SU-DHL-6 (cell line): ENCODE data around the gene DACH1.

Source experiments
- H2AFZ ChIP-seq: fragments of 200-600 bp; sonication (generic); 2 replicates; pipeline ENCODE4 v1.6.1; 2014; ENCODE audit warnings: low read depth, mild to moderate bottlenecking, moderate library complexity, mixed read lengths, antibody characterized with exemption, low read length; ENCODE audit not compliant: severe bottlenecking
- H3F3A ChIP-seq: fragments of 200-600 bp; shearing (Covaris generic); 2 replicates; pipeline ENCODE4 v1.6.0; 2016; ENCODE audit warnings: antibody characterized with exemption, mild to moderate bottlenecking; ENCODE audit not compliant: insufficient read depth
- H3K27ac ChIP-seq: fragments of 200-600 bp; sonication (generic); 2 replicates; pipeline ENCODE4 v1.5.1; 2016; ENCODE audit warnings: low read depth, mild to moderate bottlenecking, low read length, moderate library complexity, mixed read lengths
- H3K27me3 ChIP-seq: fragments of 200-600 bp; sonication (generic), shearing (Covaris generic); 2 replicates; pipeline ENCODE4 v1.6.0; 2014; ENCODE audit warnings: mild to moderate bottlenecking, low read length
- H3K36me3 ChIP-seq: fragments of 200-600 bp; sonication (generic); 2 replicates; pipeline ENCODE4 v1.6.1; 2014; ENCODE audit warnings: mild to moderate bottlenecking, low read length, mixed read lengths
- H3K4me2 ChIP-seq: fragments of 300-600, 200-600 bp; shearing (Covaris generic), sonication (generic); 2 replicates; pipeline ENCODE4 v1.6.0; 2014; ENCODE audit warnings: low read length, low read depth, mild to moderate bottlenecking; ENCODE audit not compliant: poor library complexity, severe bottlenecking
- H3K4me3 ChIP-seq: fragments of 200-600 bp; sonication (generic); 2 replicates; pipeline ENCODE4 v1.5.1; 2014; ENCODE audit warnings: antibody characterized with exemption, low read length, mild to moderate bottlenecking, mixed read lengths; ENCODE audit not compliant: insufficient read depth, poor library complexity, severe bottlenecking
- H3K79me2 ChIP-seq: fragments of 200-600 bp; sonication (generic); 2 replicates; pipeline ENCODE4 v1.6.1; 2014; ENCODE audit warnings: mild to moderate bottlenecking, low read length, moderate library complexity; ENCODE audit not compliant: insufficient read depth
- H3K9ac ChIP-seq: fragments of 200-600 bp; sonication (generic); 2 replicates; pipeline ENCODE4 v1.7.0; 2014; ENCODE audit warnings: mild to moderate bottlenecking, low read length
- H3K9me2 ChIP-seq: fragments of 200-600 bp; sonication (generic); replicated peaks from 2 replicates; pipeline ENCODE4 v1.6.1; 2014; ENCODE audit warnings: low read length; ENCODE audit not compliant: insufficient read depth
- H3K9me3 ChIP-seq: fragments of 200-600 bp; sonication (generic); 2 replicates; pipeline ENCODE4 v1.6.1; 2014; ENCODE audit warnings: low read length, mixed read lengths; ENCODE audit not compliant: insufficient read depth
- H4K20me1 ChIP-seq: fragments of 200-600 bp; sonication (generic); 2 replicates; pipeline ENCODE4 v1.6.1; 2014; ENCODE audit warnings: low read depth, mild to moderate bottlenecking, antibody characterized with exemption, low read length, moderate library complexity, mixed read lengths
- EZH2phosphoT487 ChIP-seq: fragments of 200-600 bp; sonication (generic), shearing (Covaris generic); conservative IDR thresholded peaks from 2 replicates; pipeline ENCODE4 v1.6.1; 2018; ENCODE audit warnings: mild to moderate bottlenecking, antibody characterized with exemption, low read length, moderate library complexity, mixed read lengths
- TF ChIP-seq, protein P1 (sequence below): fragments of 200-600 bp; sonication (generic); IDR thresholded peaks from one replicate; pipeline ENCODE4 v1.5.1; 2017; ENCODE audit warnings: antibody characterized with exemption, mild to moderate bottlenecking, low read length, moderate library complexity; ENCODE audit not compliant: insufficient read depth, poor library complexity, severe bottlenecking

Gene DACH1

DNA sequence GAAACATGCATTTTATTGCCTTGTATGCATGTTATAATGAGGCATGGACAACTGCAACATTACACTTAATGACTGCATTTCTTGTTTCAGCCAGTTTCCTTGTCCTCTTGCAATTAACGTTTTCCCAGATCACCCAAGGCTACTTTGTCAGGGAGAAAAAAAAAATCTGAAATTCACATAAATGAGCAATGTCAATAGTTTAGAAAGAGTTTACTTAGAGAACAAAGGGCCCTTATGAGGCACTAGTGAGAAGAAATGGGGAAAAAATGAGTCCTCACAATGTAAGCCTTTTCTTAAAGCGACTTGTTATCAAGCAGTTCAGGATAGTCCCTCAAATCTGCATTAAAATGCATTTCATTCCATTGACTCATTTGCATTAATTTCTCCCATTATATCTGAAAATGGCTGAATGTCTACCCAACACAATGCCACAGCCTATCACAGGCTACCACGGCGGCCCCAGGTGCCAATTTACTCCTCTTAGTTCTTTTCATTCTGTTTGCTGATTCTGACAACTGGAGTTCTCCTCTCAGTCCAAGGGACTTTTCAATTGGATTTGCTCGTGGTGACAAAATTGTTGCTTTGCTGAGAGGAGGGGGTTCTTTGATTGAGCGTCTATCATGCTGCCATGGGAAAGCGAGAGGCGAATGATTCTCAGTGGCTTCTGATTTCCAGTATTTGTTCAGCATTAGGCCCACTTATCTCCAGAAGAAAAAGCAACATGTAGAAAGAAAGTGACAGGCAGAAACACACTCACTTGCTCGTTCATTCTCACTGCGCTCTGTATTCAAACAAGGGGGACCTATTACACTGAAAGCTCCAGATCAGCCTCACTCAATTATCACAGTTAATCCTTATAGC, 107.1 kb downstream of the DACH1 start:
- no peak overlapping the region for H3K9ac ChIP-seq
- H3K79me2 ChIP-seq: no peaks in the 10 kb centered on the region
- H3F3A ChIP-seq: no peaks in the 10 kb centered on the region
- no peaks in the 10 kb centered on the region for H4K20me1 ChIP-seq
- no peaks in the 10 kb centered on the region for H3K9me2 ChIP-seq
- no peak overlapping the region for H3K4me2 ChIP-seq
- H3K27me3 ChIP-seq: no peaks in the 10 kb centered on the region
- H2AFZ ChIP-seq: no peak overlapping the region
- no peak overlapping the region for H3K27ac ChIP-seq
- TF ChIP-seq EZH2phosphoT487: no peak
- TF ChIP-seq, protein P1, sequence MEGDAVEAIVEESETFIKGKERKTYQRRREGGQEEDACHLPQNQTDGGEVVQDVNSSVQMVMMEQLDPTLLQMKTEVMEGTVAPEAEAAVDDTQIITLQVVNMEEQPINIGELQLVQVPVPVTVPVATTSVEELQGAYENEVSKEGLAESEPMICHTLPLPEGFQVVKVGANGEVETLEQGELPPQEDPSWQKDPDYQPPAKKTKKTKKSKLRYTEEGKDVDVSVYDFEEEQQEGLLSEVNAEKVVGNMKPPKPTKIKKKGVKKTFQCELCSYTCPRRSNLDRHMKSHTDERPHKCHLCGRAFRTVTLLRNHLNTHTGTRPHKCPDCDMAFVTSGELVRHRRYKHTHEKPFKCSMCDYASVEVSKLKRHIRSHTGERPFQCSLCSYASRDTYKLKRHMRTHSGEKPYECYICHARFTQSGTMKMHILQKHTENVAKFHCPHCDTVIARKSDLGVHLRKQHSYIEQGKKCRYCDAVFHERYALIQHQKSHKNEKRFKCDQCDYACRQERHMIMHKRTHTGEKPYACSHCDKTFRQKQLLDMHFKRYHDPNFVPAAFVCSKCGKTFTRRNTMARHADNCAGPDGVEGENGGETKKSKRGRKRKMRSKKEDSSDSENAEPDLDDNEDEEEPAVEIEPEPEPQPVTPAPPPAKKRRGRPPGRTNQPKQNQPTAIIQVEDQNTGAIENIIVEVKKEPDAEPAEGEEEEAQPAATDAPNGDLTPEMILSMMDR: no peak
- H3K9me3 ChIP-seq: no peaks in the 10 kb centered on the region
- no peak overlapping the region for H3K4me3 ChIP-seq
- no peaks in the 10 kb centered on the region for H3K36me3 ChIP-seq

DNA sequence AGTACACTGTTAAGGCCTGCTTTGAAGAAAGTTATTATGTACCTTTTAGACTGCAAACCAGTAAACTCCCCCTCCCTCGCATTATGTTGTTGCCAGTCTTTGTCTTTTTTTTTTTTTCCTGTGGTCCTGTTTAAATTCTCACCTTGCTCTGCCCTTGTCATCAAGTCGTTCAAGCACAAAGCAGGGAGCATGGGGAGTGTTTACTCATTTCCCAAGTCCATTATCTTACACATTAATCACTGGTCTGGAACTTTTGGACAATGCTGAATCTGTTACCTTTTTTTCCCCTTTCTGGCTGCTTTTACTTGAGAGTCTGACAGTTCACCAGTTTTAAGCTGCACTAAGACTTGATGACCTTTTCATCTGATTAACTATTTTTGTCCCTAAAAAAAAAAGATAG, 108.2 kb downstream of the DACH1 start:
- H3K27ac ChIP-seq: no peak overlapping the region
- H4K20me1 ChIP-seq: no peaks in the 10 kb centered on the region
- no peak overlapping the region for H3K4me2 ChIP-seq
- H2AFZ ChIP-seq: no peak overlapping the region
- no peak overlapping the region for H3K4me3 ChIP-seq
- no peaks in the 10 kb centered on the region for H3F3A ChIP-seq
- H3K9me2 ChIP-seq: no peaks in the 10 kb centered on the region
- no peak overlapping the region for H3K9ac ChIP-seq
- TF ChIP-seq, protein P1: no peak
- TF ChIP-seq EZH2phosphoT487: no peak
- no peaks in the 10 kb centered on the region for H3K9me3 ChIP-seq
- no peaks in the 10 kb centered on the region for H3K27me3 ChIP-seq
- H3K79me2 ChIP-seq: no peaks in the 10 kb centered on the region
- H3K36me3 ChIP-seq: no peaks in the 10 kb centered on the region

DNA sequence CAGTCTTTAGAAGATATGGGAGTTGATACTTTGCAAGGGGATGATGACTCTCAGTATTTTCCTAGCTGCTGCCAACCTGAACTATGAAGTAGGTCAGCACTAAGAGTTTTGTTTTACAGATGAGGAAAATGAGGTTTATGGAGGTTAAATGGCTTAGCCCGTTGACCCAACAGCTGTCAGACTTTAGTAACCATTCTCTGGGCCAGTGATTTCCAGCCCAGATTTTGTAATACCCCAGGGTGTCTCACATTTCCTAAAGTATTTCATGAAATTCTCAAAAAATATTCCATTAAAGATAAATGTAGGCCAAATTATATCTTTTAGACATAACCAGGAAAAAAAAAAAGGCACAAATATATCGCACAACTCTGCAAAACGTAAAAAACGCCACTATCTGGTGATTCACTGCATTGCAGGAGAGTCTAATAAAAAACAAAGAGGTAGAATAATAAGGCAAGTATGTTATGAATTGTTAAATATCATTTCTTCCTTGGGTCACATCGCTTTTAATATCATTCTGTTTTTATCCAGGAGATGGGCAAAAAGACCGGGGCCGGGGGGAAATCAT, 112.5 kb downstream of the DACH1 start:
- Histone ChIP-seq H3K4me2 (no peak overlapping the region), H3K36me3 (no peaks in the 10 kb centered on the region), H2AFZ (no peak overlapping the region), H3K9ac (no peak overlapping the region), H3K79me2 (no peaks in the 10 kb centered on the region), H3K9me3 (no peaks in the 10 kb centered on the region), H4K20me1 (no peaks in the 10 kb centered on the region), H3K9me2 (no peaks in the 10 kb centered on the region), H3K27ac (no peak overlapping the region), H3K27me3 (no peaks in the 10 kb centered on the region), H3K4me3 (no peak overlapping the region), H3F3A (no peaks in the 10 kb centered on the region)
- TF ChIP-seq, protein P1: no peak
- no peak for TF ChIP-seq EZH2phosphoT487
